ENCODE measurements around the gene KLHL36. TPM values are rescaled to one million over a fixed set of nuclear protein-coding genes. Genes with fewer than 3 reads are reported as not detected.

The KLHL36 gene
- total RNA-seq, 1 donor from 2014 or later, result 49.0 TPM

- no peaks in the 10 kb centered on the region for H3K9me3 Mint-ChIP-seq (ENCODE audit: unreplicated experiment)
- Histone ChIP-seq H3K4me1 (ENCODE audit: insufficient read depth, low read length) (no peaks in the 10 kb centered on the region), H3K4me2 (ENCODE audit: low read length) (no peak overlapping the region), H3K27me3 (ENCODE audit: insufficient read depth, low read length) (no peaks in the 10 kb centered on the region), H2AFZ (ENCODE audit: low read depth, low read length) (no peak overlapping the region), H3K9ac (ENCODE audit: low read length) (no peak overlapping the region), H4K20me1 (ENCODE audit: insufficient read depth, low read length) (peaks cover 26% of the 10 kb centered on the region), H3K4me3 (ENCODE audit: insufficient read depth, low read depth, low read length) (no peak overlapping the region), H3K9me3 (ENCODE audit: insufficient read depth, low read depth, low read length) (no peaks in the 10 kb centered on the region), H3K79me2 (ENCODE audit: insufficient read depth, low read length) (no peaks in the 10 kb centered on the region), H3K27ac (ENCODE audit: low read depth, low read length) (no peak overlapping the region), H3K36me3 (ENCODE audit: insufficient read depth, low read length) (peaks cover 25% of the 10 kb centered on the region)
- DNase-seq (ENCODE audit: low read depth) (no peak), FAIRE-seq (no peak)
- peaks cover 14% of the 10 kb centered on the region for H3K36me3 Mint-ChIP-seq (ENCODE audit: low read depth, unreplicated experiment)
- H3K4me1 Mint-ChIP-seq (ENCODE audit: low read depth, unreplicated experiment), result no peaks in the 10 kb centered on the region
- TF ChIP-seq EZH2 (IDR thresholded peaks at IDR 0.05; ENCODE audit: insufficient read depth, low read length), result no peak
- TF ChIP-seq, protein P1, sequence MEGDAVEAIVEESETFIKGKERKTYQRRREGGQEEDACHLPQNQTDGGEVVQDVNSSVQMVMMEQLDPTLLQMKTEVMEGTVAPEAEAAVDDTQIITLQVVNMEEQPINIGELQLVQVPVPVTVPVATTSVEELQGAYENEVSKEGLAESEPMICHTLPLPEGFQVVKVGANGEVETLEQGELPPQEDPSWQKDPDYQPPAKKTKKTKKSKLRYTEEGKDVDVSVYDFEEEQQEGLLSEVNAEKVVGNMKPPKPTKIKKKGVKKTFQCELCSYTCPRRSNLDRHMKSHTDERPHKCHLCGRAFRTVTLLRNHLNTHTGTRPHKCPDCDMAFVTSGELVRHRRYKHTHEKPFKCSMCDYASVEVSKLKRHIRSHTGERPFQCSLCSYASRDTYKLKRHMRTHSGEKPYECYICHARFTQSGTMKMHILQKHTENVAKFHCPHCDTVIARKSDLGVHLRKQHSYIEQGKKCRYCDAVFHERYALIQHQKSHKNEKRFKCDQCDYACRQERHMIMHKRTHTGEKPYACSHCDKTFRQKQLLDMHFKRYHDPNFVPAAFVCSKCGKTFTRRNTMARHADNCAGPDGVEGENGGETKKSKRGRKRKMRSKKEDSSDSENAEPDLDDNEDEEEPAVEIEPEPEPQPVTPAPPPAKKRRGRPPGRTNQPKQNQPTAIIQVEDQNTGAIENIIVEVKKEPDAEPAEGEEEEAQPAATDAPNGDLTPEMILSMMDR (IDR thresholded peaks at IDR 0.05; ENCODE audit: insufficient read depth, low read depth, low read length), result no peak
- H3K4me3 Mint-ChIP-seq (ENCODE audit: unreplicated experiment), result no peak overlapping the region
- H3K27ac Mint-ChIP-seq (ENCODE audit: unreplicated experiment), result no peak overlapping the region
- H3K27me3 Mint-ChIP-seq (ENCODE audit: low read depth, unreplicated experiment), result no peaks in the 10 kb centered on the region
Observed at GRCh38 chr16:84665359-84665758, 17.0 kb downstream of the KLHL36 start.

GRCh38 chr16:84665843-84666242, 17.5 kb downstream of the KLHL36 start:
- Mint-ChIP-seq H3K27ac (ENCODE audit: unreplicated experiment) (peak overlapping the region; percentile 38), H3K36me3 (ENCODE audit: low read depth, unreplicated experiment) (peaks cover 14% of the 10 kb centered on the region), H3K27me3 (ENCODE audit: low read depth, unreplicated experiment) (no peaks in the 10 kb centered on the region), H3K4me1 (ENCODE audit: low read depth, unreplicated experiment) (no peaks in the 10 kb centered on the region), H3K4me3 (ENCODE audit: unreplicated experiment) (no peak overlapping the region), H3K9me3 (ENCODE audit: unreplicated experiment) (no peaks in the 10 kb centered on the region)
- Histone ChIP-seq H3K4me1 (ENCODE audit: insufficient read depth, low read length) (no peaks in the 10 kb centered on the region), H3K9me3 (ENCODE audit: insufficient read depth, low read depth, low read length) (no peaks in the 10 kb centered on the region), H3K36me3 (ENCODE audit: insufficient read depth, low read length) (peaks cover 25% of the 10 kb centered on the region), H2AFZ (ENCODE audit: low read depth, low read length) (no peak overlapping the region), H3K27me3 (ENCODE audit: insufficient read depth, low read length) (no peaks in the 10 kb centered on the region), H3K4me2 (ENCODE audit: low read length) (no peak overlapping the region), H3K79me2 (ENCODE audit: insufficient read depth, low read length) (no peaks in the 10 kb centered on the region), H3K27ac (ENCODE audit: low read depth, low read length) (no peak overlapping the region), H3K4me3 (ENCODE audit: insufficient read depth, low read depth, low read length) (no peak overlapping the region), H3K9ac (ENCODE audit: low read length) (no peak overlapping the region), H4K20me1 (ENCODE audit: insufficient read depth, low read length) (peaks cover 25% of the 10 kb centered on the region)
- FAIRE-seq (no peak), DNase-seq (ENCODE audit: low read depth) (no peak)
- TF ChIP-seq, protein P1 (IDR thresholded peaks at IDR 0.05; ENCODE audit: insufficient read depth, low read depth, low read length), result no peak
- no peak for TF ChIP-seq EZH2 (IDR thresholded peaks at IDR 0.05; ENCODE audit: insufficient read depth, low read length)

- H3K4me1 Mint-ChIP-seq (ENCODE audit: low read depth, unreplicated experiment), result no peaks in the 10 kb centered on the region
- H3K27ac Mint-ChIP-seq (ENCODE audit: unreplicated experiment), result no peak overlapping the region
- Histone ChIP-seq H3K9ac (ENCODE audit: low read length) (no peak overlapping the region), H3K4me2 (ENCODE audit: low read length) (no peak overlapping the region), H3K79me2 (ENCODE audit: insufficient read depth, low read length) (no peaks in the 10 kb centered on the region), H3K27ac (ENCODE audit: low read depth, low read length) (no peak overlapping the region), H2AFZ (ENCODE audit: low read depth, low read length) (no peak overlapping the region), H3K9me3 (ENCODE audit: insufficient read depth, low read depth, low read length) (no peaks in the 10 kb centered on the region), H4K20me1 (ENCODE audit: insufficient read depth, low read length) (peaks cover 21% of the 10 kb centered on the region), H3K27me3 (ENCODE audit: insufficient read depth, low read length) (no peaks in the 10 kb centered on the region), H3K36me3 (ENCODE audit: insufficient read depth, low read length) (peaks cover 18% of the 10 kb centered on the region), H3K4me3 (ENCODE audit: insufficient read depth, low read depth, low read length) (no peak overlapping the region), H3K4me1 (ENCODE audit: insufficient read depth, low read length) (no peaks in the 10 kb centered on the region)
- peaks cover 8% of the 10 kb centered on the region for H3K36me3 Mint-ChIP-seq (ENCODE audit: low read depth, unreplicated experiment)
- FAIRE-seq (no peak), DNase-seq (ENCODE audit: low read depth) (no peak)
- TF ChIP-seq EZH2 (IDR thresholded peaks at IDR 0.05; ENCODE audit: insufficient read depth, low read length), result no peak
- TF ChIP-seq, protein P1 (IDR thresholded peaks at IDR 0.05; ENCODE audit: insufficient read depth, low read depth, low read length), result no peak
- no peaks in the 10 kb centered on the region for H3K9me3 Mint-ChIP-seq (ENCODE audit: unreplicated experiment)
- H3K27me3 Mint-ChIP-seq (ENCODE audit: low read depth, unreplicated experiment), result no peaks in the 10 kb centered on the region
- no peak overlapping the region for H3K4me3 Mint-ChIP-seq (ENCODE audit: unreplicated experiment)
Observed at GRCh38 chr16:84667600-84668309, 19.4 kb downstream of the KLHL36 start.
